GM10266 (cell line): Measurements from ENCODE around the gene LPIN1.
"Not testable (repeated sequence)": the region's sequence is repeated elsewhere in the genome, so short reads cannot be mapped to it uniquely, and the experiment has no call there.

Experiments
- DNase-seq: peaks from one replicate; pipeline ENCODE4 v3.0.0; 2012; ENCODE audit errors: extremely low spot score
- CTCF ChIP-seq: IDR thresholded peaks from 2 replicates; pipeline ENCODE4 v1.5.1; 2012; ENCODE audit warnings: mild to moderate bottlenecking, low read depth; ENCODE audit not compliant: control insufficient read depth, insufficient read depth; ENCODE audit errors: missing control alignments

LPIN1 gene

DNA sequence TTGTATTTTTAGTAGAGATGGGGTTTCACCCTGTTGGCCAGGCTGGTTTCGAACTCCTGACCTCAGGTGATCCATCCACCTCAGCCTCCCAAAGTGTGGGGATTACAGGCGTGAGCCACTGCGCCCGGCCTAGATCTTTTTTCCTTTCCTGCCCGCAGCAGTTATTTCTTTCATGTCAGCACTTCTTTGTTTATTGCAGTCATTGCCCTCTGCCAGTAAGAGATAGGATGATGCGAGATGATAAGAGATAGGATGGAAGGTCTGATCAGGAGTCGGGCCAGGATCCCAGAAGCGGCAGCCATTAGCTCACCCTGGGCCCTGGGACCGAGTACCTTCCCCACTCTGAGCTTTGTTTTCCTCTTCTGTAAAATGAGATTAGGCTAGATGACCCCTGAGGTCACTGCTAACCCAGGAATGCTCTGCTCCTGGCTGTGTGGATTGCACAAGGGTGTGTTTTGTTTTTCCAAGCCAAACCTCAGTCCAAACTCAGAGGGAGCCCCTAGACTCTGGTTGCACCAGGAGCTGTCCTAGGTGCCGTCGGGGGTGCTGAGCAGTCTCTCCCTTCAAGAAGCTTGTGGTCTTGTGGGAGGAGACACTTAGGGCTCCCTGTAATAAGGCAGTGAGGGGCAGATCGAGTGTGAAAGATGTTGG lies 63.3 kb downstream of the LPIN1 start:
- no peak for DNase-seq

DNA sequence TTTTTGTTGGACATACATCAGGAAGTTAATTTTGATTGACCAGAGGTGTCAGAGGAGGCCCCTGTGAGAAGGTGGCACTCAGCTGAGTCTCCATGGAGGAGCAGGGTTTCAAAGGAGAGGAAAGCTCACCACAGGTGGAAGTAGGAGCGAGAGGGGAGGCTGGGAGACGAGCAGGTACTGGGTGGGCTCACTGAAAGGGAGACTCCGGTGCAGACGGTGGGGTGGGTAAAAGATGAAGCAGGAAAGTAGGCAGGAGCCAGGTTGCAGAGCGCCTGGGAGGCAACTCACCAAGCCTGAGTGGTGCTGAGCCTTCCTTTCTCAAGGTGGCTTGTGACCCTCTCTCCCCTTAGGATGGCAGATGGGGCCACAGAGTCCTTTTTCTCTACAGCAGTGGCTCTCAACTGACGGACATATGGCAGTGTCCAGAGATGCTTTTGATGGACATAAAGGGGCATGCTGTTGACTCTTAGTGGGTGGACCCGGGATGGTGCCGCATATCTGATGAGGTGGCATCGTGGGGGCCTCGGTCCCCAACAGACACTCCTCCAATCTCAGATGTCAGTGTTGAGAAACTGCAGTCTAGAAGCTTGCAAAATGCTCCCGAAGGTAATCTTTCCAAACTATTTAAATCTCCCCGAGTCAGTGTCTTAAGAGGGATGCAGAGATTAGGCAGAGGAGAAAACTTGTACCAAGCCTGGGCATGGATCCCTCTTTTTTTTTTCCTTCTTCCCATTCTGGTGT lies 64.0 kb downstream of the LPIN1 start:
- DNase-seq = no peak
- TF ChIP-seq CTCF = no peak

More for the DNA sequence above, 63.3 kb downstream of the LPIN1 start:
- TF ChIP-seq CTCF = no peak

GRCh38 chr2:11811036-11811654 lies 64.7 kb downstream of the LPIN1 start:
- no peak for DNase-seq
- no peak for TF ChIP-seq CTCF

- no peak for TF ChIP-seq CTCF
- DNase-seq = no peak
Observed at GRCh38 chr2:11812466-11813248, 66.2 kb downstream of the LPIN1 start.

GRCh38 chr2:11813345-11813744 lies 66.9 kb downstream of the LPIN1 start:
- not testable (repeated sequence) for DNase-seq

DNA sequence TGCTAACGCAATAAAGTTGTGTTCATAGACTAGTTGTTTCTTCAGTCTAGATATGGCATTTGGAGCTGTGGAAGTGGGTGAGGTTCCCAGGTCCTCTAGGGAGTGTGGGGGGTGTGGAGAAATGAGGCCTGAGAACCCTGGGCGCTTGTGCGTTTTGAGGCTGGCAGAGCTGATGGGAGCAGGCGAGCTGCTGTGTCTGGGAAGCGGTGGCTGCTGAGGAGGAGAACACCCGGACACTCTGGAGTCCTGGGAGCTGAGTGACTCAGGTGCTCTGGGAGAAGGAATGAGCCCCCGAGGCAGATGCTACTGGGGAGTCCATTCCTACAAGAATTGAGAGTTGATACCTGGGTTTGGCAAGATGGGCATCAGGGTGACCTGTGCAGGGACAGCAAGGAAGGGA lies 67.5 kb downstream of the LPIN1 start:
- no peak for TF ChIP-seq CTCF

DNA sequence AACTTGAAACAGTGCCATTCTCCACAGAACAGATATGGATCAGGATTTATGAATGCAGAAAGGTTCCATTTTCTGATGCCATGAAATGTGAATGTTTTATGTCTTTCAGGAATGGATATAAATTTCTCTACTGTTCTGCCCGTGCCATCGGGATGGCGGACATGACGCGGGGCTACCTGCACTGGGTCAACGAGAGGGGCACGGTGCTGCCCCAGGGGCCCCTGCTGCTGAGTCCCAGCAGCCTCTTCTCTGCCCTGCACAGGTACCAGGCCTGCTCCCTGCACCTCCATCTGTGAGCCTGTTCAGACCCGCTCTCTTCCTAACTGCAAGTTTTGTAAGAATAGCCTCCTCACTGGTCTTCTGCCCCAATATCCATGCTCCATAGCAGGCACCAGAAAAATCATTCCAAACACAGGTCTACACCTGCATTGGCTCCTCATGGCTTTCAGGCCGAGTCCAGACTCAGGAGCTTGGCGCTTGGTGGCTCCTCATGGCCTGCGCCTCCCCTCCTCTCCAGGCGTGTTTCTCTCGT lies 68.6 kb downstream of the LPIN1 start:
- TF ChIP-seq CTCF = no peak
- DNase-seq = no peak

More for the DNA sequence above, 67.5 kb downstream of the LPIN1 start:
- no peak for DNase-seq

- DNase-seq = not testable (repeated sequence)
Observed at GRCh38 chr2:11816935-11817334, 70.5 kb downstream of the LPIN1 start.
